Inferior parietal cortex (tissue), 1 donor: ENCODE results near the gene TLR9.
"Not testable (repeated sequence)": the region's sequence is repeated elsewhere in the genome, so short reads cannot be mapped to it uniquely, and the experiment has no call there.

Experiments
- DNase-seq: peaks from one replicate; pipeline ENCODE4 v3.0.0-alpha.2; 2016; ENCODE audit errors: extremely low spot score

Gene TLR9

GRCh38 chr3:52195291-52195597 lies 30.2 kb downstream of the TLR9 start:
- DNase-seq: no peak

- no peak for DNase-seq
These were observed 30.8 kb downstream of the TLR9 start for GRCh38 chr3:52194485-52195290.

GRCh38 chr3:52193065-52193464 lies 32.4 kb downstream of the TLR9 start:
- DNase-seq: peak; percentile 52

- DNase-seq: no peak
These were observed 33.8 kb downstream of the TLR9 start for GRCh38 chr3:52191663-52192062.

- no peak for DNase-seq
These were observed 35.0 kb downstream of the TLR9 start for GRCh38 chr3:52190294-52191074.

- DNase-seq: no peak
These were observed 36.9 kb downstream of the TLR9 start for GRCh38 chr3:52188556-52188955.

- no peak for DNase-seq
These were observed 38.7 kb downstream of the TLR9 start for GRCh38 chr3:52186729-52187128.

GRCh38 chr3:52185837-52186236 lies 39.6 kb downstream of the TLR9 start:
- no peak for DNase-seq

- DNase-seq: no peak
These were observed 40.1 kb downstream of the TLR9 start for GRCh38 chr3:52185311-52185710.

GRCh38 chr3:52184690-52185089 lies 40.8 kb downstream of the TLR9 start:
- DNase-seq: no peak

GRCh38 chr3:52183786-52184445 lies 41.5 kb downstream of the TLR9 start:
- no peak for DNase-seq

GRCh38 chr3:52182691-52183090 lies 42.8 kb downstream of the TLR9 start:
- DNase-seq: no peak

- no peak for DNase-seq
These were observed 43.2 kb downstream of the TLR9 start for GRCh38 chr3:52182196-52182595.

- DNase-seq: no peak
These were observed 43.9 kb downstream of the TLR9 start for GRCh38 chr3:52181543-52181942.

- DNase-seq: no peak
These were observed 46.9 kb downstream of the TLR9 start for GRCh38 chr3:52178537-52178936.

- not testable (repeated sequence) for DNase-seq
These were observed 47.3 kb downstream of the TLR9 start for GRCh38 chr3:52178126-52178525.

- DNase-seq: no peak
These were observed 47.8 kb downstream of the TLR9 start for GRCh38 chr3:52177701-52178042.

GRCh38 chr3:52176951-52177700 lies 48.3 kb downstream of the TLR9 start:
- DNase-seq: no peak

GRCh38 chr3:52176180-52176752 lies 49.2 kb downstream of the TLR9 start:
- no peak for DNase-seq

- no peak for DNase-seq
These were observed 49.8 kb downstream of the TLR9 start for GRCh38 chr3:52175416-52176179.

- no peak for DNase-seq
These were observed 50.5 kb downstream of the TLR9 start for GRCh38 chr3:52174896-52175295.
